AG10803 (cell line): ENCODE measurements around the gene PPA1.

Experiments
- DNase-seq: peaks from one replicate; pipeline ENCODE4 v3.0.0; 2010; ENCODE audit warnings: low read depth
- H3K4me3 ChIP-seq: 2 replicates; pipeline ENCODE4 v1.5.1; 2011; ENCODE audit warnings: mild to moderate bottlenecking, low read length, control low read depth
- TF ChIP-seq, protein P1 (sequence below): conservative IDR thresholded peaks from 2 replicates; pipeline ENCODE4 v1.5.1; 2011; ENCODE audit warnings: mild to moderate bottlenecking, low read length, control low read depth, inconsistent platforms

The PPA1 gene

DNA sequence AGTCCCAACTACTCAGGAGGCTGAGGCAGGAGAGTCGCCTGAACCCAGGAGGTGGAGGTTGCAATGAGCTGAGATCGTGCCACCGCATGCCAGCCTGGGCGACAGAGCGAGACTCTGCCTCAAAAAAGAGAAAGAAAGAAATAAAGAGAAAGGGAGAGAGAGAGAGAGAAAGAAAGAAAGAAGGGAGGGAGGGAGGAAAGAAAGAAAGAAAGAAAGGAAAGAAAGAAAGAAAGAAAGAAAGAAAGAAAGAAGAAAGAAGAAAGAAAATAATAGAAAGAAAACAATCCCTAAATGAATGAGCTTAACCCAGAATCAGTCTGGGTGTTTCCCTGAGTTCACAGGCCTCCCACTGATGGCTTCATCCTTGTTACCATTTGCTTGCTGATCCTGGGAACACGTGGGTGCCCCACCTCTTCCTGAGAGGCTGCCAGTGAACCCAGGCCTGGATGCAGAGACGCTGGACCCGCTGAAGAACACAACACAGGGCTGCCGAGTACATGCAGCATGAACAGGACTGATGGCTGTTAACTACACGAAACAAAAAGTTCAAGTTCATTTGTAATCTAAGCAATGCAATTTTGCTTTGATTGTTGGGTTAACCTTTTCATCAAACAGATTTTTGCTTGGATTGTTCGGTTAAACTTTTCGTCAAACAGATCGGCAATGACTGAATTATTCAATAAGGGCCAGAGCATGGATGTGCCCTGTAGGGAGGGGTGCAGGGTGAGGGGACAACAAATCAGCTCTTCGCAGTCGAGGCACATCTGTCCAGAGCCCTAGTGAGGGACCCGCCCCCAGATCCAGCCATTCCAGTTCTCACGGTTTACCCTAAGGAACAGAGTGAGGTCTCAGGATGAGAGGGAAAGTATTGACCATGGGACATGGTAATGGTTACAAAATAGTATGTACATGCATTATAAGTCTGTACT lies 39.0 kb upstream of the PPA1 start:
- DNase-seq, result no peak
- no peak overlapping the region for H3K4me3 ChIP-seq
- TF ChIP-seq, protein P1, sequence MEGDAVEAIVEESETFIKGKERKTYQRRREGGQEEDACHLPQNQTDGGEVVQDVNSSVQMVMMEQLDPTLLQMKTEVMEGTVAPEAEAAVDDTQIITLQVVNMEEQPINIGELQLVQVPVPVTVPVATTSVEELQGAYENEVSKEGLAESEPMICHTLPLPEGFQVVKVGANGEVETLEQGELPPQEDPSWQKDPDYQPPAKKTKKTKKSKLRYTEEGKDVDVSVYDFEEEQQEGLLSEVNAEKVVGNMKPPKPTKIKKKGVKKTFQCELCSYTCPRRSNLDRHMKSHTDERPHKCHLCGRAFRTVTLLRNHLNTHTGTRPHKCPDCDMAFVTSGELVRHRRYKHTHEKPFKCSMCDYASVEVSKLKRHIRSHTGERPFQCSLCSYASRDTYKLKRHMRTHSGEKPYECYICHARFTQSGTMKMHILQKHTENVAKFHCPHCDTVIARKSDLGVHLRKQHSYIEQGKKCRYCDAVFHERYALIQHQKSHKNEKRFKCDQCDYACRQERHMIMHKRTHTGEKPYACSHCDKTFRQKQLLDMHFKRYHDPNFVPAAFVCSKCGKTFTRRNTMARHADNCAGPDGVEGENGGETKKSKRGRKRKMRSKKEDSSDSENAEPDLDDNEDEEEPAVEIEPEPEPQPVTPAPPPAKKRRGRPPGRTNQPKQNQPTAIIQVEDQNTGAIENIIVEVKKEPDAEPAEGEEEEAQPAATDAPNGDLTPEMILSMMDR, result no peak

DNA sequence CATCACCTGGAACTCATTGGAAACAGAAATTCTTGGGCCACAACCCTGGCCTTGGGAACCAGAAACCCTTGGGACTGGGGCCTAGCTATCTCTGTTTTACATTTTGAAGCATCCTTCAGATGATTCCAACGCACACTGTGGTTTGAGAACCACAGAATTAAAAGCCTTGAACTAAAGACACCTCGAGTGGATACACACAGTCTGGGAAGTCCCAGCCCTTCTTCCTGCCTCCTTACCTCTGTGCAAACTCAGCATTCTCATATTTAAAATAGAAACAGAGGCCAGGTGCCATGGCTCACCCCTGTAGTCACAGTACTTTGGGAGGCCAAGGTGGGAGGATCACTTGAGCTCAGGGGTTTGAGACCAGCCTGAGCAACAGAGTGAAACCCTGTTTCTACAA lies 37.7 kb upstream of the PPA1 start:
- no peak for DNase-seq

DNA sequence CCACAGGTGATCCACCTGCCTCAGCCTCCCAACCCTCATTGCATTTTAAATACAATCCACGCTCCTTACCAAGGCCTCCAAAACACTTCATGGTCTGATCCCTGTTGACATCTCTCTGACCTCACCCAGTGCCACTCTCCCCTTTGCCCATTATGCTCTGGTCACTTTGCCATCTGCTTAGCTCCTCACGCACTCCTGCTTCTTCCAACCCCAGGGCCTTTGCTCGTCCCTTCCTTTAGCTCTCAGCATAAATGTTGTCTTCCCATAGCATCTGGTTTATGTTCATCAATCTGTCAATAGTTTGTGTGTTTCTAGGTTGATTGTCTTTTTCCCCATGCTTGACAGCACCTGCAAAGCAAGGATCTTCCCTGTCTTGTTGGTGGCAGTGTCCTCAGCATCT lies 36.5 kb upstream of the PPA1 start:
- H3K4me3 ChIP-seq, result no peak overlapping the region
- no peak for DNase-seq
- TF ChIP-seq, protein P1, result no peak

More for the DNA sequence above, 37.7 kb upstream of the PPA1 start:
- TF ChIP-seq, protein P1, result no peak
- H3K4me3 ChIP-seq, result no peak overlapping the region

DNA sequence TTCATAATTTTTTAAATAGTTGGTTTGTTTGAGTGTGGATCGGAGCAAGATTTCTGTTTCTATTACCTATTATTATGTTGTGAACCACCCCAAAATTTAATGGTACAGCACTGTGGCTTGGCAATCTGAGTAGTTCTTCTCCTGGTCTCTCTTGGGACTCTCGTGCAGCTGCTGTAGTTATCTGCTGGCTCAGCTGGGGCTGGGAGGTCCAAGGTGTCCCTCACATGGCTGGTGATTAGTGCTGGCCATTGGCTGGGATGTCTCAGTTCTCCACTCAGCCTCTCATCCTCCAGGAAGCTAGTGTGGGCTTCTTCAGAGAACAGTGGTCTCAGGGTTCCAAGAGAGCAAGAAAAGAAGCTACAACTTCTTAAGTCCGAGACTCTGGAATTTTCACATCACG lies 35.1 kb upstream of the PPA1 start:
- TF ChIP-seq, protein P1, result no peak
- no peak for DNase-seq
- no peak overlapping the region for H3K4me3 ChIP-seq

DNA sequence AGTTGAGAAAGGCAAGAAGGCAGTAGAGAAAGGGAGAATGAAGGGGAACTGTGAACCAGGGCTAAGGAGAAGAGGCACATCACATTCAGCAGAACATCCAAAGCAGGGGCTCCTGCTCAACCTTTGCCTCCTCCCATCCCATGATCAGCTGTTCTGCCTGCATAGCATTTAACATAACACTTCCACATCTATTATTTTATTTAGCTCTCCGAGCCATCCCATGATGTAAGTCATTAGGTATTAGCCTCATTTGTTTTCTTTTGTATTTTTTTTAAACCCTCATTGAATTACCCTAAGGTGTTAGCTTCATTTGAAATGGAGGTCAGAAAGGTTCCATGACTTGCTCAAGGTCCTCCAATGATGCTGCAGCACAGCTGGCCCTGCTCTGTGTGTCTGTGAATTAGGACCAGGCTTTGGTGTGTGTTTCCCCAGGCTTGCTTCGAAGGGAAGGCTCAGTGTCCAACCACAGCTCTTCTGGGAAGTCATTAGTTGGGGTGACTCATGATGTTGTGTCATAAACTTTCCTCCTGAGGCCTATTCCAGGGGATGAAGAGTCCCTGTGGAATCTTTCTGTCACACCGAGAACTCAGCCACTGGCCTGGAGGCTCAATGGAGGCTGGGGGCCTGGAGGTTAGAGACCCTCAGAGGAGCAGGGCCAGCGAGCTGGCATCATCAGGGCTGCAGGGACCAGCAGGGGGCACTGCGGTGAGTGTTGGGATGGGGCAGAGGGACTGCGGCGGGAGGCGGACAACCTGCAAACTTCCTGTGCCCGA lies 34.1 kb upstream of the PPA1 start:
- H3K4me3 ChIP-seq, result no peak overlapping the region
- DNase-seq, result peak; percentile 96
- TF ChIP-seq, protein P1, result no peak; the same call in 1 of the 2 replicates

DNA sequence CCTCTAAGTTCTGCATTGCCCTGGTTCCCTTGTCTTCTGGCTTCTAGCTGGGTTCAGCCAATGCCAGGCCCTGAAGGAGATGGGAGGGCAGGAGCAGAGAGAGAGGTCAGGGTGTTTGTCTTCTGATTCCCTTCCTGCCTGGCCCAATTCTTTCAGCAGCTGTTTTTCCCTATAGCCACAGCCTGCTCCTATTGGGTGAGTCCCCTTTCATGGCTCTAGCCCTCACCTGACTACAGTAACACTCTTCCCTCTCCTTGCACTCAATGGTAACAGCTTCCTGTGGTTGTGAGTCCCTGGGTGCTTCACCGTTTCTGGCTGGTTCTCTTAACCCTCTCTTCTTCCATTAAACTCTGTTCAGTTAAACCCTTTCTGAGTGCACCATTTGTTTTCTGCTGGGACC lies 33.5 kb upstream of the PPA1 start:
- no peak overlapping the region for H3K4me3 ChIP-seq
- no peak for DNase-seq
- TF ChIP-seq, protein P1, result no peak

DNA sequence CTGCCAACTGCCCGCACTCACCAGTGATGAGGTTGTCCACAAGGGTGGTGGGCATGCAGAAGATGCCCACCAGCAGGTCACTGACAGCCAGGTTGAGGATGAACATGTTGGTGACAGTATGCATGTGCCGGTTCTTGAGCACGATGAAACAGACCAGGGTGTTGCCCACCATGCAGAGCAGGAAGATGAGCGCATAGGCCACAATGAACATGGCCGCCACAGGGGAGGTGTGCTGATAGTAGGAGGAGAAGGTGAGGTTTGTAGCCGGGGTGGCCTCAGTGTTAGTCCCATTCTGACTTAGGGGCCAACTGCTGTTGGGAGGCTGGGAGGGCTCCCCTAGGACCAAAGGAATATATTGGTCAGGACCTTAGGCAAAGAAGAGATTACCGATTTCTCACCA lies 32.8 kb upstream of the PPA1 start:
- TF ChIP-seq, protein P1, result no peak
- no peak overlapping the region for H3K4me3 ChIP-seq
- DNase-seq, result no peak
